ENCODE data around the gene RASA3.
"Not testable (repeated sequence)": the region's sequence is repeated elsewhere in the genome, so short reads cannot be mapped to it uniquely, and the experiment has no call there.

RASA3 gene

GRCh38 chr13:114078461-114079451 is 53.7 kb downstream of the RASA3 start:
- no peak for DNase-seq

- no peak for DNase-seq
These were observed 54.5 kb downstream of the RASA3 start for GRCh38 chr13:114077933-114078325.

GRCh38 chr13:114077099-114077932 is 55.1 kb downstream of the RASA3 start:
- DNase-seq, result no peak

- no peak for DNase-seq
These were observed 55.9 kb downstream of the RASA3 start for GRCh38 chr13:114076329-114077090.

DNA sequence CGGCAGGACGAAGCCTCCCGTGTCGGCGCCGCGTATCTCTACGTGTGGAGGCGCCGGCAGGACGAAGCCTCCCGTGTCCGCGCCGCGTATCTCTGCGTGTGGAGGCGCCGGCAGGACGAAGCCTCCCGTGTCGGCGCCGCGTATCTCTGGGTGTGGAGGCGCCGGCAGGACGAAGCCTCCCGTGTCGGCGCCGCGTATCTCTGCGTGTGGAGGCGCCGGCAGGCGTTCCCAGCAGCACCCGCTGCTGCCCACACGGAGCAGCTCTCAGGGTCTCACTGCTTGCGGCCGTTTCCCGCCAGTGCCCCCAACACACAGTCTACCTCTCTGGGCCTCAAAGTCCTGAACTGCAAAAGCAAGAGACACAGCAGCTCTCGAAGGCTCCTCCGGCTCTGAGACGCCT is 56.6 kb downstream of the RASA3 start:
- not testable (repeated sequence) for DNase-seq

- no peak for DNase-seq
These were observed 57.6 kb downstream of the RASA3 start for GRCh38 chr13:114074671-114075315.

- DNase-seq, result no peak
These were observed 58.4 kb downstream of the RASA3 start for GRCh38 chr13:114073881-114074612.

DNA sequence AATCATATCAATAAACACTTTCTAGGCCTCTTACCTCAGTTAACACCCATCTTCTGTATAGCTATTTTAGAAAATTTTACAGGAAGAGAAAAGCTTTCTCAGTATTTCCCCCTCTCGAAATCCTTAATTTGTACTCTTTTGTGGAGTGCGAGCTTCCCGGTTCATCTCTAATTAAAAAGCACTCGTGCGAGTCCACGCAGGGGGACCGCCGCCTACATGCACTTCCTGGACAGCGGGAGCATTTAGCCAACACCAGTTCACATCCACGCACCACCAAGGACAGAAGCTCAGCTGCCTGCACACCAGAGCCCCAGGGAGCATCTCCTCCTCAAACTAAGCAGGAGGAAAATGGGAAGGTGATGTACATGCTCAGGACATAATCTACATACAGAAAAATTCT is 60.0 kb downstream of the RASA3 start:
- DNase-seq, result no peak

- DNase-seq, result no peak
These were observed 60.4 kb downstream of the RASA3 start for GRCh38 chr13:114071991-114072390.

DNA sequence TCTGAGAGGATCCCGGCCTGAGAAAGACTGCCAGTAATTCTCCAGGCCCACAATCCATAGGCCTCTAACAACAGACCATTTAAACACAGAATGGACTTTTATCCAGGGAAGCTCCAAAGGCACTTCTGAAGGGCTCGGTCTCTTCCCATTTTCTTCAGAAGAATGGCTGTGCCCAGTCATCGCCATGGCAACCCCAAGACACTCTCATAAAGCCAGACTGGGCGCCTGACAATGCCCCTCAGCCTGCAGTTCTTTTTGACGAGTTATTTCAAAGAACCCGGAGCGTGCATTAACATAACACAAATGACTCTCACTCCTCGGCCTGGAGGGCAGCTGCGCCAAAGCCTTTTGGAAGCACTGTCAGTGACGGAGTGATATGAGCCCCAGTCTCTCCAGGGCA is 61.0 kb downstream of the RASA3 start:
- no peak for DNase-seq

DNA sequence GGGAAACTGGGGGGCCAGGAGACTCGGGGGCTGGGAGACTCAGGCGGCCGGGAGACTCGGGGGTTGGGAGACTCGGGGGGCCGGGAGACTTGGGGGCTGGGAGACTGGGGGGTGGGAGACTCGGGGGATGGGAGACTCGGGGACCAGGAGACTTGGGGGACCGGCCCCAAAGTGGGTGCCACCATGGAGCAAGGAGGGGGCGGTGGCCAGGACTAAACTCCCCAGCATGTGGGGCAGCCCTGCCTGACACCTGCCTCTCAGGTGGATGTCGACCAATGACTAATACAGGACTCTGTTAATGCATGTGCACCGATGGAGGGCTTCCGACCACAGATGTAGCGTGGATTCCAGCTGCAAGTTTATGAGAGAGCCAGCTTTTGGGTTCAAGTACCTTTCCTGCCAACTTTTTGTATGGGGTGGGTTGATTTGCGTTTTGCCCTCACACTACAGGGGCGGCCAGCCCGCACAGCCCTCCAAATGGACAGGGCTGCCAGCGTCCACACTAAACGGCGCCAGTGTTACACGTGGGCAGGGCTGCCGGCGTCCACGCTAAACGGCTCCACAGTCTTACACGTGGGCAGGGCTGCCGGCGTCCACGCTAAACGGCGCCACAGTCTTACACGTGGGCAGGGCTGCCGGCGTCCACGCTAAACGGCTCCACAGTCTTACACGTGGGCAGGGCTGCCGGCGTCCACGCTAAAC is 62.2 kb downstream of the RASA3 start:
- no peak for DNase-seq

GRCh38 chr13:114069376-114070097 is 62.9 kb downstream of the RASA3 start:
- DNase-seq, result no peak

DNA sequence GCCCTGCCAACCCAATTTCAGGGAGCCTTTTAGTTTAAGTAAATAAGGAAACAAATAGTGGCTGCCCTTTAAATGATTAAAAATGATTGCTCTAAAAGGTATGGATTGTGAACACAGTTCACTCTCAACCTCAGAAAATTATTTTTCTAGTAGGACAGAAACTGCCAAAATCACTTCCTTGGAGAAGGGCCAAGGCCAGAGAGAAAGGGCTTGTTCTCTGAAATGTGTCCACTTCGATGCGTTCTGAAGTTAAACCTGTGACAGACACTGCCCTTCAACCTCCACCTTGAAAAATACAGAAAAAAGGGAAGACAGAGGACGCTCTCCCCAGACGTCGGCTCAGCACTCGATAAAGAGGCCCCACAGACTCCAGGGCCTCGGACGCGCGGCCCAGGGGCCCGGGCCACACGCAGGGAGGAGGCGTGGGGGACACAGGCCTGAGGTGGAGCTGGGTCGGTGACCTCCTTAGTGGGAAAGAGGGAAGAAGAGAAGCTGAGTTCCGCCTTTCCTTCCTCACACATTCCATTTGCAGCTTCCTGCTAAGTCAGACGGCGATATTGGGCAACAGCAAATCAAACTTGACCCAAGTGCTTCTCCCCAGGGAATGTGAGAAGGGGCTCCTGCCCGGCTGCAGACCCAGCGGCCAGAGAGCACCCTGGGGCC is 63.6 kb downstream of the RASA3 start:
- DNase-seq, result no peak

- no peak for DNase-seq
These were observed 64.4 kb downstream of the RASA3 start for GRCh38 chr13:114067886-114068651.

DNA sequence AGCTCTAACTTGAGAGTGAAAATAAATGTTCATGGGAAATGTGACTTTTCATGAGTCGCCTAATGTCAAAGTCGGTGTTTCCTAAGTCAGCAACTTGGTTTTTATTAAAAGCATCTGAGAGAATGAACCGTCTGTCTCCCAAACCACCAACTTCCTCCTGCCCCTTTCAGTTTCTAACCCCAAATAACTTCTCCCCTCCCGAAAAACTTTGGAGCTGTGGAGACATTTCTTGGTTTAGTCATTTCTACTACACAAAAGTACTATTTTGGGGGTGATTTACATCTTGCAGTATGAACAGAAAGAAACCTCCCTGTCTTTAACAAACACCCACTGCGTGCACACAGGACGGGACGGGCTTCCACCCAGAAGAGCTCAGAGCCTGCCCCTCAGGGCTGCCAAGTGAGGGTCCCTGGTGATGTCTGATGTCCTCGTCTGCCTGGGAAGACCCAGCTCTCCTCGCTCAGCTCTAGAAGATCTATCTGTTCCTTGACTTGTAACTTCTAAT is 65.0 kb downstream of the RASA3 start:
- DNase-seq, result no peak

DNA sequence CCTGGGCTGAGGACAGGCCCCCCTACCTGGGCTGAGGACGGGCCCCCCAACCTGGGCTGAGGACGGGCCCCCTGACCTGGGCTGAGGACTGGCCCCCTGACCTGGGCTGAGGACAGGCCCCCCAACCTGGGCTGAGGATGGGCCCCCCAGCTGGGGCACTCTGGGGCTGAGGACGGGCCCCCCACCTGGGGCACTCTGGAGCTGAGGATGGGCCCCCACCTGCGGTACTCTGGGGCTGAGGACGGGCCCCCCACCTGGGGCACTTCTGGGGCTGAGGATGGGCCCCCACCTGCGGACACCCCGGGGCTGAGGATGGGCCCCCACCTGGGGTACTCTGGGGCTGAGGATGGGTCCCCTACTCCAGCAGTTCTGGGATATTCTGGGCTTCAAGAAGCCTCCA is 65.5 kb downstream of the RASA3 start:
- no peak for DNase-seq

DNA sequence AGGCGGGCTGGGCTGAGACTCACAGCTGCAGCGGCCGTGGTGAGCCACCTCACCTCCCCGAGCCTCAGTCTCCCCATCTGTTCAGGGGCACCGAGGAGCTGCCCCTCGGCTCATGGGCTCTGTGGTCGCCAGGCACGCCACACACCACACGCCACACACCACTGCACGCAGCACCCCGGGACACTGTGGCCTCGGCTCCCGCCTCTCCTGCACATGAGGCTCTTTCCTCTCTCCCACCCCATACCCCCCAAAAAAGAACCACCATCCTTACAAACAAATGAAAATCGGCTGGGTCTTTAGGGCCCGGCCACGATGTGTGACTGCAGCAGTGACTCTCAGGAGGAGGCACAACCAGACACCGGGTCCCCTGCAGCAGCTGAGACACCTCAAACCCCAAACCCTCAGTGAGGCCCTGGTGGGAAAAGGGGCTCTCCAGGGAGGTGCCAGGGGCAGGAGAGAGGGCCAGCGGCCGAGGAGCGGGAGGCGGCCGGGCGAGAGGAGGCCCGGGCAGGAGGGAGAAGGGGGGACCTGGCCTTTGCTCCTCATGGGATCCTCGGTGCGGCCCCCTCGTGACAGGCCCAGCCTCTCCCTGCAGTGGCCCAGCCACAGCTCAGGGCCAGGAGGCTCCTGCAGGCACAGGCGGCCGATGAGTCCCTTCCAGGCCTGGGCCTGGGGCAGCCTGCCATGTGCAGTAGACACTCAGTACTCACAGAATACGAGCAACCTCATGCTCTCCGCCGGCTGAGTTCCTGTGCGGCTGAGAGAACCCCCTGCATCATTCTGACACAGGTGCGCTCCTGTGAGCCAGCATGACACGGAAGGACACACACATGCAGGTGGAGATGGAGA is 66.3 kb downstream of the RASA3 start:
- no peak for DNase-seq

Measured in activated gamma-delta T cell (primary cell).